SK-N-SH treated with all-trans-retinoic acid at 6 μM for 48 hours (cell line): ENCODE data around the gene FATE1.

Experiments used
- ARNTL ChIP-seq: fragments of 450-650 bp; formaldehyde crosslinking; IDR thresholded peaks from 2 replicates; pipeline ENCODE4 v1.5.0; 2020; ENCODE audit warnings: low read depth, mild to moderate bottlenecking, moderate library complexity, borderline replicate concordance
- BACH2 ChIP-seq: fragments of 250-450 bp; sonication (Bioruptor Pico); IDR thresholded peaks from 2 replicates; pipeline ENCODE4 v1.9.0; 2021; ENCODE audit warnings: mild to moderate bottlenecking, borderline replicate concordance
- ESRRG ChIP-seq: fragments of 250-450 bp; sonication (Bioruptor Pico); IDR thresholded peaks from 2 replicates; pipeline ENCODE4 v1.6.1; 2021; ENCODE audit warnings: mild to moderate bottlenecking
- OSR1 ChIP-seq: fragments of 250-450 bp; sonication (Bioruptor Pico); IDR thresholded peaks from 2 replicates; pipeline ENCODE4 v1.8.0; 2022; ENCODE audit warnings: moderate library complexity, mild to moderate bottlenecking, inconsistent platforms
- RARB ChIP-seq: fragments of 250-450 bp; sonication (Bioruptor Pico); IDR thresholded peaks from 2 replicates; pipeline ENCODE4 v1.8.0; 2021; ENCODE audit warnings: mild to moderate bottlenecking, moderate library complexity
- TOX ChIP-seq: fragments of 250-450 bp; sonication (Bioruptor Pico); IDR thresholded peaks from 2 replicates; pipeline ENCODE4 v1.8.0; 2021; ENCODE audit warnings: mild to moderate bottlenecking, moderate library complexity, borderline replicate concordance
- ZC3H10 ChIP-seq: fragments of 250-450 bp; sonication (Bioruptor Pico); IDR thresholded peaks from 2 replicates; pipeline ENCODE4 v1.5.1; 2021; ENCODE audit warnings: mild to moderate bottlenecking, moderate library complexity
- ZFP30 ChIP-seq: fragments of 450-650 bp; formaldehyde crosslinking; IDR thresholded peaks from 2 replicates; pipeline ENCODE4 v1.5.0; 2022; ENCODE audit warnings: mild to moderate bottlenecking, moderate library complexity
- ZNF70 ChIP-seq: fragments of 450-650 bp; formaldehyde crosslinking; IDR thresholded peaks from 2 replicates; pipeline ENCODE4 v1.5.0; 2020; ENCODE audit warnings: mild to moderate bottlenecking, moderate library complexity
- ZNF8 ChIP-seq: fragments of 450-650 bp; formaldehyde crosslinking; IDR thresholded peaks from 2 replicates; pipeline ENCODE4 v1.5.0; 2020; ENCODE audit warnings: mild to moderate bottlenecking, moderate library complexity
- TF ChIP-seq, protein P1 (sequence below): fragments of 250-450 bp; sonication (Bioruptor Pico); IDR thresholded peaks from 2 replicates; pipeline ENCODE4 v1.5.1; 2020; ENCODE audit warnings: low read depth, mild to moderate bottlenecking, moderate library complexity
- TF ChIP-seq, protein P2 (sequence below): fragments of 250-450 bp; sonication (Bioruptor Pico); IDR thresholded peaks from 2 replicates; pipeline ENCODE4 v1.8.0; 2021; ENCODE audit warnings: low read depth, mild to moderate bottlenecking, moderate library complexity, borderline replicate concordance
- TF ChIP-seq, protein P3 (sequence below): fragments of 250-450 bp; sonication (Bioruptor Pico); IDR thresholded peaks from 2 replicates; pipeline ENCODE4 v1.8.0; 2020; ENCODE audit warnings: mild to moderate bottlenecking, moderate library complexity, borderline replicate concordance
- TF ChIP-seq, protein P4 (sequence below): fragments of 250-450 bp; sonication (Bioruptor Pico); IDR thresholded peaks from 2 replicates; pipeline ENCODE4 v1.5.0; 2020; ENCODE audit warnings: mild to moderate bottlenecking, moderate library complexity

DNA sequence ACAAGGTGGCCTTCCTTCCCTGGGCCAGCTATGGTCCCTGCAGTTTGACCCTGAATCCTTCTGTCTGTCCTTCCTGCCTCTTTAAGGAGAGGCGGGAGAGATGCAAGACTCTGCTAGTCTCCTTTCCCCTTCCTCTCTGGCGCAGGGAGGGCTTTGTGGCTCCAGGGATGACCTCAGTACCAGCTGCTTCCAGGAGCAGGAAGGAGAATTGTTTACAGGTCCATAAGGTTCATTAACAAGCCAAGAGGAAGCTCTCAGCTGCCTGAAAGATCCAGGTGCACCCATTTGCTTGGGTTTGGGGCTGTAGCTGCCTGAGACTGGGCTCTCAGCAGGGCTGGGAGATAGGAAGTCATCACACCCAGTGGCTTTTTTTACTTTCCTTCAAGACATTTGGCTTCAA, 4.0 kb upstream of the FATE1 start:
- no peak for TF ChIP-seq ZFP30
- TF ChIP-seq, protein P1, sequence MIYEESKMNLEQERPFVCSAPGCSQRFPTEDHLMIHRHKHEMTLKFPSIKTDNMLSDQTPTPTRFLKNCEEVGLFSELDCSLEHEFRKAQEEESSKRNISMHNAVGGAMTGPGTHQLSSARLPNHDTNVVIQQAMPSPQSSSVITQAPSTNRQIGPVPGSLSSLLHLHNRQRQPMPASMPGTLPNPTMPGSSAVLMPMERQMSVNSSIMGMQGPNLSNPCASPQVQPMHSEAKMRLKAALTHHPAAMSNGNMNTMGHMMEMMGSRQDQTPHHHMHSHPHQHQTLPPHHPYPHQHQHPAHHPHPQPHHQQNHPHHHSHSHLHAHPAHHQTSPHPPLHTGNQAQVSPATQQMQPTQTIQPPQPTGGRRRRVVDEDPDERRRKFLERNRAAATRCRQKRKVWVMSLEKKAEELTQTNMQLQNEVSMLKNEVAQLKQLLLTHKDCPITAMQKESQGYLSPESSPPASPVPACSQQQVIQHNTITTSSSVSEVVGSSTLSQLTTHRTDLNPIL (CRISPR knock-in tag) = no peak
- no peak for TF ChIP-seq RARB (CRISPR knock-in tag)
- TF ChIP-seq, protein P2, sequence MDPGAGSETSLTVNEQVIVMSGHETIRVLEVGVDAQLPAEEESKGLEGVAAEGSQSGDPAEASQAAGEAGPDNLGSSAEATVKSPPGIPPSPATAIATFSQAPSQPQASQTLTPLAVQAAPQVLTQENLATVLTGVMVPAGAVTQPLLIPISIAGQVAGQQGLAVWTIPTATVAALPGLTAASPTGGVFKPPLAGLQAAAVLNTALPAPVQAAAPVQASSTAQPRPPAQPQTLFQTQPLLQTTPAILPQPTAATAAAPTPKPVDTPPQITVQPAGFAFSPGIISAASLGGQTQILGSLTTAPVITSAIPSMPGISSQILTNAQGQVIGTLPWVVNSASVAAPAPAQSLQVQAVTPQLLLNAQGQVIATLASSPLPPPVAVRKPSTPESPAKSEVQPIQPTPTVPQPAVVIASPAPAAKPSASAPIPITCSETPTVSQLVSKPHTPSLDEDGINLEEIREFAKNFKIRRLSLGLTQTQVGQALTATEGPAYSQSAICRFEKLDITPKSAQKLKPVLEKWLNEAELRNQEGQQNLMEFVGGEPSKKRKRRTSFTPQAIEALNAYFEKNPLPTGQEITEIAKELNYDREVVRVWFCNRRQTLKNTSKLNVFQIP (CRISPR knock-in tag) = no peak
- TF ChIP-seq, protein P3, sequence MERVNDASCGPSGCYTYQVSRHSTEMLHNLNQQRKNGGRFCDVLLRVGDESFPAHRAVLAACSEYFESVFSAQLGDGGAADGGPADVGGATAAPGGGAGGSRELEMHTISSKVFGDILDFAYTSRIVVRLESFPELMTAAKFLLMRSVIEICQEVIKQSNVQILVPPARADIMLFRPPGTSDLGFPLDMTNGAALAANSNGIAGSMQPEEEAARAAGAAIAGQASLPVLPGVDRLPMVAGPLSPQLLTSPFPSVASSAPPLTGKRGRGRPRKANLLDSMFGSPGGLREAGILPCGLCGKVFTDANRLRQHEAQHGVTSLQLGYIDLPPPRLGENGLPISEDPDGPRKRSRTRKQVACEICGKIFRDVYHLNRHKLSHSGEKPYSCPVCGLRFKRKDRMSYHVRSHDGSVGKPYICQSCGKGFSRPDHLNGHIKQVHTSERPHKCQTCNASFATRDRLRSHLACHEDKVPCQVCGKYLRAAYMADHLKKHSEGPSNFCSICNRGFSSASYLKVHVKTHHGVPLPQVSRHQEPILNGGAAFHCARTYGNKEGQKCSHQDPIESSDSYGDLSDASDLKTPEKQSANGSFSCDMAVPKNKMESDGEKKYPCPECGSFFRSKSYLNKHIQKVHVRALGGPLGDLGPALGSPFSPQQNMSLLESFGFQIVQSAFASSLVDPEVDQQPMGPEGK (CRISPR knock-in tag) = no peak
- TF ChIP-seq TOX (CRISPR knock-in tag) = no peak
- no peak for TF ChIP-seq ZC3H10 (CRISPR knock-in tag)
- TF ChIP-seq, protein P4, sequence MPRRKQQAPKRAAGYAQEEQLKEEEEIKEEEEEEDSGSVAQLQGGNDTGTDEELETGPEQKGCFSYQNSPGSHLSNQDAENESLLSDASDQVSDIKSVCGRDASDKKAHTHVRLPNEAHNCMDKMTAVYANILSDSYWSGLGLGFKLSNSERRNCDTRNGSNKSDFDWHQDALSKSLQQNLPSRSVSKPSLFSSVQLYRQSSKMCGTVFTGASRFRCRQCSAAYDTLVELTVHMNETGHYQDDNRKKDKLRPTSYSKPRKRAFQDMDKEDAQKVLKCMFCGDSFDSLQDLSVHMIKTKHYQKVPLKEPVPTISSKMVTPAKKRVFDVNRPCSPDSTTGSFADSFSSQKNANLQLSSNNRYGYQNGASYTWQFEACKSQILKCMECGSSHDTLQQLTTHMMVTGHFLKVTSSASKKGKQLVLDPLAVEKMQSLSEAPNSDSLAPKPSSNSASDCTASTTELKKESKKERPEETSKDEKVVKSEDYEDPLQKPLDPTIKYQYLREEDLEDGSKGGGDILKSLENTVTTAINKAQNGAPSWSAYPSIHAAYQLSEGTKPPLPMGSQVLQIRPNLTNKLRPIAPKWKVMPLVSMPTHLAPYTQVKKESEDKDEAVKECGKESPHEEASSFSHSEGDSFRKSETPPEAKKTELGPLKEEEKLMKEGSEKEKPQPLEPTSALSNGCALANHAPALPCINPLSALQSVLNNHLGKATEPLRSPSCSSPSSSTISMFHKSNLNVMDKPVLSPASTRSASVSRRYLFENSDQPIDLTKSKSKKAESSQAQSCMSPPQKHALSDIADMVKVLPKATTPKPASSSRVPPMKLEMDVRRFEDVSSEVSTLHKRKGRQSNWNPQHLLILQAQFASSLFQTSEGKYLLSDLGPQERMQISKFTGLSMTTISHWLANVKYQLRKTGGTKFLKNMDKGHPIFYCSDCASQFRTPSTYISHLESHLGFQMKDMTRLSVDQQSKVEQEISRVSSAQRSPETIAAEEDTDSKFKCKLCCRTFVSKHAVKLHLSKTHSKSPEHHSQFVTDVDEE (CRISPR knock-in tag) = no peak
- no peak for TF ChIP-seq ARNTL (CRISPR knock-in tag)
- no peak for TF ChIP-seq ZNF8 (CRISPR knock-in tag)
- TF ChIP-seq ESRRG (CRISPR knock-in tag) = no peak
- no peak for TF ChIP-seq ZNF70 (CRISPR knock-in tag)
- no peak for TF ChIP-seq BACH2
- no peak for TF ChIP-seq OSR1 (CRISPR knock-in tag)
